Measurements from ENCODE around the gene FBRSL1. TPM values are rescaled to one million over a fixed set of nuclear protein-coding genes. Genes with fewer than 3 reads are reported as not detected.
A peak's percentile ranks its signal among the peaks of the same experiment; 100 is the strongest.

FBRSL1 gene
- total RNA-seq, 1 experiment from 2014 or later: 1.2 TPM

GRCh38 chr12:132496358-132496669 lies 6.4 kb downstream of the FBRSL1 start:
- no peak for DNase-seq (ENCODE audit: low read depth)

- no peak for DNase-seq (ENCODE audit: low read depth)
These were observed 6.8 kb downstream of the FBRSL1 start for GRCh38 chr12:132496710-132497109.

- DNase-seq (ENCODE audit: low read depth): no peak
These were observed 7.8 kb downstream of the FBRSL1 start for GRCh38 chr12:132497514-132498405.

- no peak for DNase-seq (ENCODE audit: low read depth)
These were observed 9.0 kb downstream of the FBRSL1 start for GRCh38 chr12:132498931-132499330.

GRCh38 chr12:132500142-132500855 lies 10.3 kb downstream of the FBRSL1 start:
- no peak for DNase-seq (ENCODE audit: low read depth)

GRCh38 chr12:132500856-132501180 lies 10.9 kb downstream of the FBRSL1 start:
- no peak for DNase-seq (ENCODE audit: low read depth)

- no peak for DNase-seq (ENCODE audit: low read depth)
These were observed 11.4 kb downstream of the FBRSL1 start for GRCh38 chr12:132501204-132501940.

- DNase-seq (ENCODE audit: low read depth): no peak
These were observed 12.4 kb downstream of the FBRSL1 start for GRCh38 chr12:132502149-132502881.

- DNase-seq (ENCODE audit: low read depth): no peak
These were observed 12.9 kb downstream of the FBRSL1 start for GRCh38 chr12:132502882-132503193.

- DNase-seq (ENCODE audit: low read depth): no peak
These were observed 13.8 kb downstream of the FBRSL1 start for GRCh38 chr12:132503618-132504204.

- no peak for DNase-seq (ENCODE audit: low read depth)
These were observed 15.3 kb downstream of the FBRSL1 start for GRCh38 chr12:132505105-132505851.

GRCh38 chr12:132505852-132506219 lies 15.9 kb downstream of the FBRSL1 start:
- DNase-seq (ENCODE audit: low read depth): no peak

- peak; percentile 78 for DNase-seq (ENCODE audit: low read depth)
These were observed 16.6 kb downstream of the FBRSL1 start for GRCh38 chr12:132506328-132507160.

GRCh38 chr12:132507161-132507538 lies 17.2 kb downstream of the FBRSL1 start:
- DNase-seq (ENCODE audit: low read depth): no peak

- DNase-seq (ENCODE audit: low read depth): no peak
These were observed 17.9 kb downstream of the FBRSL1 start for GRCh38 chr12:132507656-132508490.

GRCh38 chr12:132508491-132508740 lies 18.5 kb downstream of the FBRSL1 start:
- DNase-seq (ENCODE audit: low read depth): no peak

GRCh38 chr12:132508860-132509732 lies 19.1 kb downstream of the FBRSL1 start:
- no peak for DNase-seq (ENCODE audit: low read depth)

GRCh38 chr12:132510111-132510724 lies 20.3 kb downstream of the FBRSL1 start:
- no peak for DNase-seq (ENCODE audit: low read depth)
